OCI-LY3 (cell line): Measurements from ENCODE around the gene SGPL1.

Experiments used
- H2AFZ ChIP-seq: fragments of 200-600, 300-600 bp; shearing (Covaris generic); 2 replicates; pipeline ENCODE4 v1.6.0; 2014; ENCODE audit warnings: antibody characterized with exemption, low read depth, low read length
- H3K27ac ChIP-seq: fragments of 200-600, 300-600 bp; sonication (generic); 2 replicates; pipeline ENCODE4 v1.5.1; 2014; ENCODE audit warnings: mild to moderate bottlenecking, low read length, moderate library complexity, mixed read lengths
- H3K27me3 ChIP-seq: fragments of 200-600, 300-600 bp; sonication (generic); 2 replicates; pipeline ENCODE4 v1.6.1; 2014; ENCODE audit warnings: low read depth, low read length, mixed read lengths
- H3K36me3 ChIP-seq: fragments of 200-600, 300-600 bp; sonication (generic); replicated peaks from 2 replicates; pipeline ENCODE3; 2014; ENCODE audit warnings: low read depth, low read length, mixed read lengths
- H3K4me1 ChIP-seq: fragments of 300-600, 200-600 bp; sonication (generic); 2 replicates; pipeline ENCODE4 v1.6.1; 2014; ENCODE audit warnings: low read length, mixed read lengths
- H3K4me2 ChIP-seq: fragments of 200-600, 300-600 bp; sonication (generic); 2 replicates; pipeline ENCODE4 v1.6.1; 2014; ENCODE audit warnings: low read length, mixed read lengths
- H3K4me3 ChIP-seq: fragments of 300-600, 200-600 bp; sonication (generic); 2 replicates; pipeline ENCODE4 v1.5.1; 2014; ENCODE audit warnings: antibody characterized with exemption, mild to moderate bottlenecking, low read length, moderate library complexity
- H3K79me2 ChIP-seq: fragments of 300-600, 200-600 bp; shearing (Covaris generic); 2 replicates; pipeline ENCODE4 v1.6.1; 2014; ENCODE audit warnings: mild to moderate bottlenecking, low read length, mixed read lengths
- H3K9ac ChIP-seq: fragments of 300-600, 200-600 bp; shearing (Covaris generic); 2 replicates; pipeline ENCODE4 v1.6.0; 2014; ENCODE audit warnings: mild to moderate bottlenecking, low read length, moderate library complexity
- H3K9me3 ChIP-seq: fragments of 200-600, 300-600 bp; shearing (Covaris generic); 2 replicates; pipeline ENCODE4 v1.6.1; 2014; ENCODE audit warnings: low read length, mixed read lengths; ENCODE audit not compliant: insufficient read depth
- H4K20me1 ChIP-seq: fragments of 200-600, 300-600 bp; sonication (generic); 2 replicates; pipeline ENCODE4 v1.6.1; 2016; ENCODE audit warnings: low read length, mixed read lengths; ENCODE audit not compliant: insufficient read depth
- CTCF ChIP-seq: fragments of 200-600, 300-600 bp; sonication (generic); IDR thresholded peaks from 2 replicates; pipeline ENCODE4 v1.5.1; 2014; ENCODE audit warnings: antibody characterized with exemption, low read length, low read depth
- EZH2phosphoT487 ChIP-seq: fragments of 200-600 bp; shearing (Covaris generic); IDR thresholded peaks from 2 replicates; pipeline ENCODE4 v1.6.1; 2018; ENCODE audit warnings: antibody characterized with exemption, mixed run types, low read depth

SGPL1 gene

GRCh38 chr10:70834441-70835151, 18.8 kb downstream of the SGPL1 start:
- H4K20me1 ChIP-seq: no peaks in the 10 kb centered on the region
- no peak overlapping the region for H3K27ac ChIP-seq
- no peak overlapping the region for H3K4me2 ChIP-seq
- no peaks in the 10 kb centered on the region for H3K79me2 ChIP-seq
- no peaks in the 10 kb centered on the region for H3K9me3 ChIP-seq
- TF ChIP-seq EZH2phosphoT487 (no peak), CTCF (no peak)
- no peaks in the 10 kb centered on the region for H3K4me1 ChIP-seq
- peaks cover 3% of the 10 kb centered on the region for H3K36me3 ChIP-seq
- H3K9ac ChIP-seq: no peak overlapping the region
- H2AFZ ChIP-seq: no peak overlapping the region
- no peak overlapping the region for H3K4me3 ChIP-seq
- H3K27me3 ChIP-seq: no peaks in the 10 kb centered on the region

- no peaks in the 10 kb centered on the region for H3K79me2 ChIP-seq
Measured at GRCh38 chr10:70836319-70836718, 20.6 kb downstream of the SGPL1 start.

GRCh38 chr10:70837660-70838059, 21.9 kb downstream of the SGPL1 start:
- Histone ChIP-seq H3K27ac (no peak overlapping the region), H3K4me1 (no peaks in the 10 kb centered on the region), H3K79me2 (no peaks in the 10 kb centered on the region), H3K9ac (no peak overlapping the region), H3K9me3 (no peaks in the 10 kb centered on the region), H2AFZ (no peak overlapping the region), H3K36me3 (peaks cover 3% of the 10 kb centered on the region), H4K20me1 (no peaks in the 10 kb centered on the region), H3K27me3 (no peaks in the 10 kb centered on the region), H3K4me2 (no peak overlapping the region), H3K4me3 (no peak overlapping the region)
- TF ChIP-seq EZH2phosphoT487: no peak
- no peak for TF ChIP-seq CTCF

More at GRCh38 chr10:70836319-70836718, 20.6 kb downstream of the SGPL1 start:
- no peak overlapping the region for H3K9ac ChIP-seq
- H3K4me2 ChIP-seq: no peak overlapping the region
- no peaks in the 10 kb centered on the region for H3K9me3 ChIP-seq
- TF ChIP-seq CTCF (no peak), EZH2phosphoT487 (no peak)
- H3K27me3 ChIP-seq: no peaks in the 10 kb centered on the region
- H3K4me1 ChIP-seq: no peaks in the 10 kb centered on the region
- H3K36me3 ChIP-seq: peaks cover 3% of the 10 kb centered on the region
- H2AFZ ChIP-seq: no peak overlapping the region
- H3K4me3 ChIP-seq: no peak overlapping the region
- H4K20me1 ChIP-seq: no peaks in the 10 kb centered on the region
- no peak overlapping the region for H3K27ac ChIP-seq

- Histone ChIP-seq H2AFZ (no peak overlapping the region), H3K36me3 (peaks cover 3% of the 10 kb centered on the region), H3K9ac (no peak overlapping the region), H3K9me3 (no peaks in the 10 kb centered on the region), H3K79me2 (no peaks in the 10 kb centered on the region), H3K4me1 (no peaks in the 10 kb centered on the region), H3K27me3 (no peaks in the 10 kb centered on the region), H3K4me2 (no peak overlapping the region), H3K27ac (no peak overlapping the region), H3K4me3 (no peak overlapping the region), H4K20me1 (no peaks in the 10 kb centered on the region)
- TF ChIP-seq EZH2phosphoT487: no peak
- no peak for TF ChIP-seq CTCF
Measured at GRCh38 chr10:70838270-70838805, 22.6 kb downstream of the SGPL1 start.
